Stimulated activated CD8-positive, alpha-beta memory T cell treated with anti-CD3 and anti-CD28 coated beads, Interleukin-4, amount 100 ng/mL, for 24 hours (primary cell): Measurements from ENCODE around the gene DLGAP4.

Experiments
- DNase-seq: peaks from one replicate; pipeline ENCODE4 v3.0.0-alpha.2; 2020; ENCODE audit warnings: low read depth

DLGAP4 gene

DNA sequence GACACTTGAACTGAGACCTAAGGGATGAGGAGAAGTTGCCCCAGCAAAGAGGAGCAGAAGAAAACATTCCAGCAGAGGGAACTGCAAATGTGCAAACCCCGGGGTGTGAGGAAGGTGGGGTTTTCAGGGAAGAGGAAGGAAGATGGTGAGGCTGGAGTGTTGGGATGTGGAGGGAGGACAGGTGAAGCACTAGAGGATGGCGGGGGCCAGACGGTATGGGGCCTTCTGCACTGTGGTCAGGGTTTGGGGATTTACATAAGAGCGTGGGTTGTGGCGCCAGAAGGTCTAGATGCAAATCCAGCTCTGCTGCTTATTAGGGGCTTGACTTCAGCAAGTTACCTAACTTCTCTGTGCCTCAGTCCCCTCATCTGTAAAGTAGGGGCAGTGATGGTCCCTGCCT, 16.0 kb downstream of the DLGAP4 start:
- DNase-seq = no peak

DNA sequence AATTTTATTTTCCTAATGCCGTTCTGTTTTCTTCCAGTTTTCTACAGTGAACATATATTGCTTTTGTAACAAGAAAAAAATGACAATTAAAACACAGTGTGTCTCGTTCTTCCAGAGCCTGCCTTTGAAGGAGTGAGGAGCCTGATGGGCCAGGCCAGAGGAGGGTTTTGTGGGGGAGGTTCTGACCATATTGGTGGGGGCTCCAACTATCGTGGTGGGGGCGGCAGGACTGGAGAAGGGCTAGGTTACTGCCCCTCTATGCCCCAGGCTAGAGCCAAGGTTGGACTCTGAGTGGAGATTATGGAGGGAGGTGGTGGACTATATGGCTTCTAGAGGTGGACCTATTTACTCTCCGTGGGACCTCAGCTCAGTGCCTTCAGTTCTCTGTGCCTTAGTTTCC, 24.0 kb downstream of the DLGAP4 start:
- no peak for DNase-seq

- DNase-seq = no peak
These were observed 25.1 kb downstream of the DLGAP4 start for GRCh38 chr20:36331209-36331608.

- no peak for DNase-seq
These were observed 27.7 kb downstream of the DLGAP4 start for GRCh38 chr20:36333841-36334240.

DNA sequence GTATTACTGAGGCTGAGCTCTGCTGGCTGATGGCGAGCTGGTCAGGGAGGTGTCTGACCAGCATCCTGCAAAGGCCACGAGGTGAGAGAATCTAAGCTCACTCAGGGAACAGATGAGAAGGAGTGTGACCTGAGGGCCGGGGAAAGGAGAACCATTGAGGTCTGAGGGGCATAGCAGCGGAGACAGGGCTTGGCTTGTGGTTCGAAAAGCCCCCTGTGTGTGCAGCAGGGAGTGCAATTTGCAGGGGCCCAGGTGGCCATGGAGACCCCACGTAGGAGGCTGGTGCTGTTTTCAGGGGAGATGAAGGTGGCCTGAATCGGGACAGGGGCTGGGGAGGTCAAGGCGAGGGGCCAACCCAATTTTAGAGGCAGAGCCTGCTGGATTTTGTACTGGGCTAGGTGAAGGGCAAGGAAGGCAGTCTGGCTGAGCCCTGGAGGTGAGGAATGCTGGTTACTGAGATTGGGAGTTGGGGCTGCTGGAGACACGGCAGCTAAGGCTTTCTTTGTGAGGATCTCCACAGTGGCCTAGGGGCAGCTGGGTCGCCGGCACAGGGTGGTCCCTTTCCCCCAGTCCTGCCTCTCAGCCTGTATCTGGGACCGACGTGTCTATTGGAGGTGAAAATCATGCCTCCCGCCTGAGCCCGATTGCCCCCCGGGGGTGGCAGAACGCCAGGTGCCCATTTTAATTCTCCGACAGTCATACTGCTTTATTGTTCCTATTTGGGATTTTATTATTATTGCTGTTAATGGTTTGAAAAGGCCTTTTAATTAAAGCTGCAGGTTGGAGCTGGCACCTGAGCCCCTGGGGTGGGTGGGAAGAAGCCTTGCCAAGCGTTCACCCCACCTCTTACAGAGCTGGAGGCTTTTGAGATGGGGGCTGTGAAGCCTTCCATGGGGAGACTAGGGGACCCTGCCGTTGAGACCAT, 28.4 kb downstream of the DLGAP4 start:
- no peak for DNase-seq

DNA sequence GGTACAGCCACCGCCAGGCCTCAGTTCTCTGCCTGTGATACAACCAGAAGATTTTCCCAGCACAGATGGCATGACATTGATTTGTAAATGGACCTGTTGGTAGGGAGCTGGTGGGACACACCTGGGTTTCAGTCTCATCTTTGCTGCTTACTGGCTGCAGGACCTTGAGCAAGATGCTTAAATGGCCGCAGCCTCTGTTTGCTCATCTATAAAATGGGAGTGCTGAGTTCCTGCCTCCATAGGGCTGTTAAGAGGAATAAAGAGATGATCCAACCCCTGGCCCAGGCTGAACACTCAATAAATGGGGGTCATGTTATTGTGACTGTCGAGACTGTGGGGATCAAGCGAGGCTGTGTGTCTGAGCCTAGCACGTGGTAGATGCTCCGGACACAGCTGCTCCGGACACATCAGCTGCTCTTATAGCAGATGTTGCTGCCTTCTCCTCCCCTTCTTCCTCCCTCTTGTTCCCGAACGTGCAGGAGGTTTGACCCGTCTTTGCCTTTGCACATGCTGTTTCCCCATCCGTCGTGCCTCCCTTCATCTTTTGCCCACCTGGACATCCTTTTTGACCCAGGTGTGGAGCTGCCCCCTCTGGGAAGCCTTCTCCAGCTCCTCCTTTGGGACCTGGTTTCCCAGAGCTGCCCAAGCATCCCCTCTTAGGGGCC, 29.2 kb downstream of the DLGAP4 start:
- DNase-seq = no peak

GRCh38 chr20:36336204-36336603, 30.1 kb downstream of the DLGAP4 start:
- no peak for DNase-seq

GRCh38 chr20:36336954-36337704, 31.0 kb downstream of the DLGAP4 start:
- DNase-seq = no peak

- DNase-seq = no peak
These were observed 31.7 kb downstream of the DLGAP4 start for GRCh38 chr20:36337886-36338285.

GRCh38 chr20:36339646-36340592, 33.8 kb downstream of the DLGAP4 start:
- DNase-seq = no peak

- DNase-seq = no peak
These were observed 34.5 kb downstream of the DLGAP4 start for GRCh38 chr20:36340593-36340990.

GRCh38 chr20:36341331-36342020, 35.3 kb downstream of the DLGAP4 start:
- DNase-seq = no peak

DNA sequence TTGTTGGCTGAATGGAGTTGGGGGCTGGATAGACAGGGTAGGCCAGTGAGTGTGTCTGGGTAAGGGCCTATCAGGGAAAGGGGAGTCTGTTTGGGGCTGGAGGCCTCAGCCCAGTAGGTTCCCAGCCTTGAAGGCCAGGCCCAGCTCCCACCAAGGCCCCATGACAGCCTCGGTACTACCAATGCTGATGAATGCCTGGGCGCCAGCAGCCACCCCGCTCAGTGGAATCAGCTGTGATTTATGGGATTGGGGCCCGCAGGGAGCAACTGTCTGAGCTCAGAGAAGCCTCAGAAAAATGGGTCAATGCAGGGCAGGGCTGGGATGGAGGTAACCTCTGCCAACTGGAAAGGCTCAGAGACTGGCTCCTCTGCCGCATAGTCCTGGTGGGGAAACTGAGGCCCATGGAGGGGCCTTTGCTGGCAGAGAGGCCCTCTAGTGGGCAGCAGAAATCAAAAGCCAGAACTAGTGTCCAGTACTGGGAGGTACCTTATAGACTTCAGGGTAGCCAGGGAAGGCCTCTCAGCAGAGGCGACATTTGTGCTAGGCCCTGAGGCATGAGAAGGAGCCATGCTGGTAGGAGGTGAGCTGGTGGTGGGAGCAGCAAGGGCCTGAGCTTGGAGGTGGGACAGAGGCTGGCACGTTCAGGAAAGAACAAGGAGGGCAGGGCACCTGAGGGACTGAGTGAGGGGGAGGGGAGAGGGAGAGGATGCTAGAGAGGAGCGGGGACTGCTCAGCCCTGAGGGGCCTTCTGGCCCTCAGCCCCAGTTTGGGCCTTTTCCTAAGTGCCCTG, 36.4 kb downstream of the DLGAP4 start:
- DNase-seq = no peak

DNA sequence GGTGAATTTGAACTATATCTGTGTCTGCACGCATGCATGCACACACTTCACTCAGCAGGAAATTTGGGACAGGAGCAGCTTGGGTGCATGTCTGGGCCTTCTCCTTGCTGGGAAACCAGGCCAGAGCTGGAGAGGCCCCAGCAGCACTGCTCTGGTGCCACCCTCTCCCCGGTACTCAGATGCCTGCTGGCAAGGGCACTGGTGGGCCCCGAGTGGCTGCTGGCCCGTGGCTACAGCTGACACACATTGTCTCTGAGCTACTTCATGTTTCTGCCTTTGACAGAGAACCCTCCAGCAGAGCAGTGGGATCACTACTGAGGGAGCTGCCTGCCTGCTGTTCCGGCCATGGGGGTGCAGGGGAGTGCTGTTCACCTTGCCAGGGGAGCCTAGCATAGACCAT, 37.5 kb downstream of the DLGAP4 start:
- no peak for DNase-seq

GRCh38 chr20:36344517-36345132, 38.5 kb downstream of the DLGAP4 start:
- DNase-seq = no peak

DNA sequence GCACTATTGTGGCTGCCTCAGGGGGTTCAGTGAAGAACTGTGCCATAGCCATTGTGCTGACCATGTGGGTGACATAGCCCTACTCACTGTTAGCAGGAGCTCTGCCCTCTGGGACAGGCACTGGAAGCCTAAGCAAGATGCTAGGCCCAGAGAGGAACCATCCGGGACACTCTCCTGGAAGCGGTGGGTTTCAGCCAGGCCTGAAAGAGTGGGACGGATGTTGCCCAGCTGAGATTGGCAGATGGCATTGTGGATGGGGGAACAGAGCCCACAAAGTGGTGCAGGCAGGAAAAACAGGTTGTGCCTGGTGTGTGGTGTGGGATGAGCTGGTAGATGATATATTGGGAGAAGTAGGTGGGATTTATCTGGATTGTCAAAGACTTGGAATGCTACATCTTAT, 40.1 kb downstream of the DLGAP4 start:
- no peak for DNase-seq

DNA sequence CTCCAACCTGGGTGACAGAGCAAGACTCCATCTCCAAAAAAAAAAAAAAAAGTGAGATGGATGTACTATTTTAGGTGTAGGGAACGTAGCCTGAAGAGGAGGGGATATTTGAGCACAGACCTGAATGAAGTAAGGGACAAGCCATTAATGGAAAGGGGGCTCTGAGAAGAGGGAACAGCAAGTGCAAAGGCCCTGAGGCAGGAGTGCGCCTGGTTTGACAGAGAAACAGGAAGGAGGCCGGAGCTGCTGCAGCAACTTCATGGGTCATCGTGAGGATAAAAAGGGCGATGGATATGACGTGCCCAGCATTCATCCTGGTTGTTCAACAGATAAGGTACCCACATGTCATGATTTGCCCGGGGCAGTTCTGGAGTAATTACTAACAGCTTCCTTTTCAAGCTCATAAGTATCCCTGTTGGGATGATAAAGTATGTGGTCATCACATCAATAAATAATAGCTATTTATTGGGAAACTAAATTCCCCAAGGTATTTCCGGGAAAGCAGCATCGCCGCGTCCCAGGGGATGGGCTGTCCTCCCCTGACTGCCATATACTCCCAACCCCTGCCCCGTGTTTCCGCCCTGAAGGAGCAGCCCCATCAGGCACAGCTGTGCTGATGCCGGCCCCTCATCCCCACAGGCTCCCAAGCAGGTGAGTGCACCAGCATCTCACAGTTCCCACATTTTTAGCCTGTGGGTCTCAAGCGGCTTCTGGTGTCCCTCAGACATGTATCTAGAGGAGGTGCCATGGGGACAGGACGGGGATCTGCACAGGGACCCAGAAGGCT, 43.4 kb downstream of the DLGAP4 start:
- DNase-seq = no peak

GRCh38 chr20:36350439-36350838, 44.3 kb downstream of the DLGAP4 start:
- DNase-seq = no peak

GRCh38 chr20:36351937-36352336, 45.8 kb downstream of the DLGAP4 start:
- DNase-seq = no peak
